ENCODE measurements around the gene LOXL3.

LOXL3 gene

DNA sequence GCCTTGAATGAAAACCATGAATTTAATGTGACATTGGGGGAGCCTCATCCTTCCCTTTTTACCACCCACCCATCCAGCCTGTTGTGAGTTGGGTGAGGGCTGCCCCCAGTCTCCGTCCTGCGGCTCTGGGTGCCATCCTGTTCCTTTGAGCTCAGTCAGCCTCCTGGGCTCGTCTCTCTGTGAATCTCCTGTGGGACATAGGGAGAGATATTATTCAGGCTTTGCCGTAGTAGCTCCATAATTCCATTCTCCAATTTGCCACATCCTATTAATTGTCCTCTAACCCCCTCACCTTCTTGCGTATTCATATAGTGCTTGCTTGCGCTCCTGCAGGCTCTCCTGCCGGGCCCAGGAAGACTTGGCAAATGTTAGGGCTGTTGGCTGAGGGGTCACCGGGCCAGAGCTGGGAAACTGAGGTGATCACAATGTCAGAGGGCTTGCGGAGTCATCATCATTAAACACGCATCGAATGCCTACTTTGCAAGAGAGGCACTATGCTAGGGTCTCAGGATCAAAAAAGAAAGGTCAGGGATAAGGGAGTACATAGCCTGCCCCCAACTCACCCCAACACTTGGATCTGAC is 27.0 kb downstream of the LOXL3 start:
- TF ChIP-seq, protein P1, sequence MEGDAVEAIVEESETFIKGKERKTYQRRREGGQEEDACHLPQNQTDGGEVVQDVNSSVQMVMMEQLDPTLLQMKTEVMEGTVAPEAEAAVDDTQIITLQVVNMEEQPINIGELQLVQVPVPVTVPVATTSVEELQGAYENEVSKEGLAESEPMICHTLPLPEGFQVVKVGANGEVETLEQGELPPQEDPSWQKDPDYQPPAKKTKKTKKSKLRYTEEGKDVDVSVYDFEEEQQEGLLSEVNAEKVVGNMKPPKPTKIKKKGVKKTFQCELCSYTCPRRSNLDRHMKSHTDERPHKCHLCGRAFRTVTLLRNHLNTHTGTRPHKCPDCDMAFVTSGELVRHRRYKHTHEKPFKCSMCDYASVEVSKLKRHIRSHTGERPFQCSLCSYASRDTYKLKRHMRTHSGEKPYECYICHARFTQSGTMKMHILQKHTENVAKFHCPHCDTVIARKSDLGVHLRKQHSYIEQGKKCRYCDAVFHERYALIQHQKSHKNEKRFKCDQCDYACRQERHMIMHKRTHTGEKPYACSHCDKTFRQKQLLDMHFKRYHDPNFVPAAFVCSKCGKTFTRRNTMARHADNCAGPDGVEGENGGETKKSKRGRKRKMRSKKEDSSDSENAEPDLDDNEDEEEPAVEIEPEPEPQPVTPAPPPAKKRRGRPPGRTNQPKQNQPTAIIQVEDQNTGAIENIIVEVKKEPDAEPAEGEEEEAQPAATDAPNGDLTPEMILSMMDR (IDR thresholded peaks at IDR 0.05) = no peak
- Histone ChIP-seq H3K27me3 (ENCODE audit: control insufficient read depth, insufficient read depth, low read length) (no peaks in the 10 kb centered on the region), H2AFZ (no peak overlapping the region), H3K79me2 (peaks cover 7% of the 10 kb centered on the region), H3K4me3 (ENCODE audit: low read depth, low read length) (no peak overlapping the region), H3K27ac (no peak overlapping the region), H3K9ac (no peak overlapping the region), H3K36me3 (ENCODE audit: control insufficient read depth, insufficient read depth, low read length) (no peaks in the 10 kb centered on the region), H3K4me1 (peaks cover 5% of the 10 kb centered on the region), H3K9me3 (ENCODE audit: control insufficient read depth, low read length) (no peaks in the 10 kb centered on the region), H3K4me2 (ENCODE audit: low read length) (no peak overlapping the region)

GRCh38 chr2:74525717-74526648 is 27.8 kb downstream of the LOXL3 start, which contains the start of gene DQX1:
DQX1 (minus strand) TSS chr2:74526231; CDS start chr2:74525729, 502 bp downstream.
- H3K27ac ChIP-seq = no peak within 1 kb of the TSS
- H3K9me3 ChIP-seq (ENCODE audit: control insufficient read depth, low read length) = no peaks in the 10 kb centered on the region
- TF ChIP-seq, protein P1 (IDR thresholded peaks at IDR 0.05) = no peak
- peaks cover 5% of the 10 kb centered on the region for H3K4me1 ChIP-seq
- no peaks in the 10 kb centered on the region for H3K27me3 ChIP-seq (ENCODE audit: control insufficient read depth, insufficient read depth, low read length)
- H3K9ac ChIP-seq = no peak within 1 kb of the TSS
- H3K79me2 ChIP-seq = peaks cover 7% of the 10 kb centered on the region
- H2AFZ ChIP-seq = no peak within 1 kb of the TSS
- no peak within 1 kb of the TSS for H3K4me3 ChIP-seq (ENCODE audit: low read depth, low read length)
- H3K4me2 ChIP-seq (ENCODE audit: low read length) = no peak within 1 kb of the TSS
- no peaks in the 10 kb centered on the region for H3K36me3 ChIP-seq (ENCODE audit: control insufficient read depth, insufficient read depth, low read length)

DNA sequence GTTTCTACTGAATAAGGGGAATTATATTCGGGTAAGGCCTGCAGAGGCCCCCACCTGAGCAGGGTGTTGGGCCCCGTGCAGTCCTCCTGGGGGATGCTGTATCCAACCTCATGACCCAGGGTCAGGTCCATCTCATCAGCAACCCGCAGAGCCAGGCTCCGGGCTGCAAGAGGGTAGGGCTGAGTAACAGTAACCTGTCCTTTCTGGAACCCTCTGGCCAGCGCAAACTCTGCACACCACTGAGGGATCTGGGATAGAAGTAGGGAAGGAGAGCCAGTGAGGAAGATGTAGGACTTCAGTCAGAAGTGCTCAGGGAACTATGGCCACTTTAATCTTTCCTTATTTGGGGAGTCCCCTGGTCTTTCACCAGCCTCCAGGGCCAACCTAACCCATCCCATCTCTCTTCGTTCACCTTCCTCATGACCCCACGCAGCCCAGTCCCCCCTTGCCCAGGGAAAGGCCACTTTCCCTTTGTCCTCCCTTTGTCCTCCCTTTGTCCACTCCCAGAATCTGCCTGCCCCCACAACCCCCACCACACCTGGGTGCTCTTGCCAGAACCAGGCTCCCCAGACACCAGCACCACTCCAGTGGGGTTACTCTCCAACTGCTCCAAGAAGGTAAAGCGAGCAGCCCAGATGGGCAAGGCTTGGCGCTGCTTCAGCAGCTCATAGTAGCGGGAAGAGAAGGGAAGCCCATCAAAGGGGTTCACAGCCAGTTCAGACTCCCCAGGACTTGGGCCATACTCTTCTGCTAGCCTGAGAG is 28.6 kb downstream of the LOXL3 start:
- TF ChIP-seq, protein P1 (IDR thresholded peaks at IDR 0.05) = no peak
- Histone ChIP-seq H3K4me1 (peaks cover 5% of the 10 kb centered on the region), H3K27me3 (ENCODE audit: control insufficient read depth, insufficient read depth, low read length) (no peaks in the 10 kb centered on the region), H3K9me3 (ENCODE audit: control insufficient read depth, low read length) (no peaks in the 10 kb centered on the region), H3K4me3 (ENCODE audit: low read depth, low read length) (no peak overlapping the region), H3K27ac (no peak overlapping the region), H3K4me2 (ENCODE audit: low read length) (no peak overlapping the region), H3K36me3 (ENCODE audit: control insufficient read depth, insufficient read depth, low read length) (no peaks in the 10 kb centered on the region), H3K9ac (no peak overlapping the region), H2AFZ (no peak overlapping the region), H3K79me2 (peaks cover 7% of the 10 kb centered on the region)

DNA sequence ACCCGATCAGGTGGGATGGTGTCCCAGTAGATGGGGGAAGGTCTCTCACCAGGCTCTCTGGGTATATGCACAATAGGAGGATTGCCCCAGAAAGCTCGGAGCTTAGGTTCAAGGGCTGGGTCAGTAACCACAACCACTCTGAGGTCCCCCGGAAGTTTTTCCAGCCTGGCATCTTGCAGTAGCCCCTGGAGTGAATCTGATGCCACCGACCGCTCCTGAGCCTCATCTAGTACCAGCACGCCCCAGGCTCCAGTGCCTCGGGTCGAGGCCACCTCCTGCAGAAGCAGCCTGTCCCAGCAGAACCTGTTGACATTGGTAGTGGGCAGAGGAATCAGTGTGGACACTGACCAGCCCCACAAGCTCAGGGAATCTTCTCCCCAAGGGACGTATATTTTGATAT is 29.7 kb downstream of the LOXL3 start:
- Histone ChIP-seq H3K27ac (no peak overlapping the region), H3K4me3 (ENCODE audit: low read depth, low read length) (no peak overlapping the region), H3K9ac (no peak overlapping the region)

More for the DNA sequence above, 29.7 kb downstream of the LOXL3 start:
- Histone ChIP-seq H3K4me1 (peaks cover 5% of the 10 kb centered on the region), H3K79me2 (peaks cover 6% of the 10 kb centered on the region), H3K27me3 (ENCODE audit: control insufficient read depth, insufficient read depth, low read length) (no peaks in the 10 kb centered on the region), H3K36me3 (ENCODE audit: control insufficient read depth, insufficient read depth, low read length) (no peaks in the 10 kb centered on the region), H3K9me3 (ENCODE audit: control insufficient read depth, low read length) (no peaks in the 10 kb centered on the region), H3K4me2 (ENCODE audit: low read length) (no peak overlapping the region), H2AFZ (no peak overlapping the region)
- TF ChIP-seq, protein P1 (IDR thresholded peaks at IDR 0.05) = no peak

All from parathyroid adenoma (tissue), 2 donors.